HEK293 (cell line): ENCODE results near the gene ABHD11.
"Not testable (repeated sequence)": the region's sequence is repeated elsewhere in the genome, so short reads cannot be mapped to it uniquely, and the experiment has no call there.

Source experiments
- CTCF ChIA-PET: fragments of 350-600 bp; formaldehyde crosslinking; extraction: SDS; loops from one replicate; lab custom pipeline; 2021; ENCODE audit warnings: antibody characterized with exemption; lab: Yijun Ruan, JAX
- POLR2A ChIA-PET: fragments of 300-600 bp; formaldehyde crosslinking; extraction: SDS; loops from one replicate; lab custom pipeline; 2020; ENCODE audit warnings: antibody characterized with exemption, inconsistent platforms; lab: Yijun Ruan, JAX
- H3K27ac ChIP-seq: fragments of 200-500 bp; sonication (Bioruptor generic); 2 replicates; pipeline ENCODE4 v1.5.1; 2014; ENCODE audit warnings: low read depth, low read length, control low read depth, inconsistent platforms; ENCODE audit errors: extremely low read depth
- H3K36me3 ChIP-seq, 2 experiments: fragments of 200-500 bp in 1 of 2; sonication (Bioruptor generic) in 1 of 2; 1 replicate in 1 of 2; 2 replicates in 1 of 2; pipeline ENCODE4 v1.5.1; 2014 to 2017; ENCODE audit warnings: inconsistent platforms in 2 of 2, low read length in 2 of 2; ENCODE audit not compliant: control insufficient read depth in 2 of 2, insufficient read depth in 1 of 2
- H3K4me1 ChIP-seq: fragments of 200-500 bp; sonication (Bioruptor generic); 2 replicates; pipeline ENCODE4 v1.5.1; 2014; ENCODE audit warnings: mild to moderate bottlenecking, low read length, inconsistent platforms; ENCODE audit not compliant: control insufficient read depth, insufficient read depth
- H3K4me3 ChIP-seq: 2 replicates; pipeline ENCODE4 v1.5.1; 2011; ENCODE audit warnings: low read depth, mild to moderate bottlenecking, control low read depth, low read length, moderate library complexity
- H3K9me3 ChIP-seq: fragments of 200-500 bp; sonication (Bioruptor generic); 2 replicates; pipeline ENCODE4 v1.5.1; 2014; ENCODE audit warnings: low read depth, low read length, inconsistent platforms; ENCODE audit not compliant: control insufficient read depth, insufficient read depth
- GLIS2 ChIP-seq: fragments of 450-650 bp; formaldehyde crosslinking; IDR thresholded peaks from 2 replicates; pipeline ENCODE4 v1.5.1; 2016; ENCODE audit warnings: missing biosample characterization, missing genetic modification characterization
- HIC1 ChIP-seq: fragments of 450-650 bp; formaldehyde crosslinking; IDR thresholded peaks from 2 replicates; pipeline ENCODE4 v1.5.1; 2016; ENCODE audit warnings: missing biosample characterization, missing genetic modification characterization
- MEIS1 ChIP-seq: sonication (generic); formaldehyde crosslinking; IDR thresholded peaks from 2 replicates; pipeline ENCODE4 v1.8.1; 2022; ENCODE audit warnings: missing genetic modification reagents, mild to moderate bottlenecking, borderline replicate concordance
- OVOL3 ChIP-seq: fragments of 450-650 bp; formaldehyde crosslinking; IDR thresholded peaks from 2 replicates; pipeline ENCODE4 v1.5.1; 2016; ENCODE audit warnings: missing biosample characterization, missing genetic modification characterization
- TCF7L2 ChIP-seq: IDR thresholded peaks from 2 replicates; pipeline ENCODE4 v1.6.1; 2011; ENCODE audit warnings: low read depth, mild to moderate bottlenecking, inconsistent platforms, low read length, moderate library complexity, borderline replicate concordance
- ZBTB7A ChIP-seq: fragments of 450-650 bp; formaldehyde crosslinking; IDR thresholded peaks from 2 replicates; pipeline ENCODE4 v1.5.1; 2016; ENCODE audit warnings: low read depth, missing biosample characterization, missing genetic modification characterization
- ZFP69B ChIP-seq: fragments of 450-650 bp; formaldehyde crosslinking; IDR thresholded peaks from 2 replicates; pipeline ENCODE4 v1.5.1; 2016; ENCODE audit warnings: missing biosample characterization, missing genetic modification characterization
- ZNF2 ChIP-seq: fragments of 450-650 bp; formaldehyde crosslinking; IDR thresholded peaks from 2 replicates; pipeline ENCODE4 v1.5.1; 2016; ENCODE audit warnings: missing biosample characterization, missing genetic modification characterization
- ZNF202 ChIP-seq: fragments of 450-650 bp; formaldehyde crosslinking; IDR thresholded peaks from 2 replicates; pipeline ENCODE4 v1.5.1; 2016; ENCODE audit warnings: missing biosample characterization, missing genetic modification characterization, borderline replicate concordance
- ZNF248 ChIP-seq: fragments of 450-650 bp; formaldehyde crosslinking; IDR thresholded peaks from 2 replicates; pipeline ENCODE4 v1.5.1; 2017; ENCODE audit warnings: missing biosample characterization, missing genetic modification characterization
- ZNF324 ChIP-seq: fragments of 450-650 bp; formaldehyde crosslinking; IDR thresholded peaks from 2 replicates; pipeline ENCODE4 v1.5.1; 2016; ENCODE audit warnings: missing biosample characterization, missing genetic modification characterization
- ZNF48 ChIP-seq: fragments of 450-650 bp; formaldehyde crosslinking; IDR thresholded peaks from 2 replicates; pipeline ENCODE4 v1.5.1; 2016; ENCODE audit warnings: missing biosample characterization, missing genetic modification characterization
- ZNF529 ChIP-seq: fragments of 450-650 bp; formaldehyde crosslinking; IDR thresholded peaks from 2 replicates; pipeline ENCODE4 v1.5.1; 2017; ENCODE audit warnings: missing genetic modification characterization, missing biosample characterization; ENCODE audit not compliant: insufficient replicate concordance
- ZNF600 ChIP-seq: fragments of 450-650 bp; formaldehyde crosslinking; IDR thresholded peaks from 2 replicates; pipeline ENCODE4 v1.5.1; 2016; ENCODE audit warnings: missing biosample characterization, missing genetic modification characterization
- ZNF777 ChIP-seq: fragments of 450-650 bp; formaldehyde crosslinking; IDR thresholded peaks from 2 replicates; pipeline ENCODE4 v1.5.1; 2017; ENCODE audit warnings: missing biosample characterization, missing genetic modification characterization, borderline replicate concordance
- TF ChIP-seq, protein P1 (sequence below): fragments of 450-650 bp; formaldehyde crosslinking; IDR thresholded peaks from 2 replicates; pipeline ENCODE4 v1.5.1; 2017; ENCODE audit warnings: missing biosample characterization, missing genetic modification characterization
- TF ChIP-seq, protein P2 (sequence below): fragments of 450-650 bp; formaldehyde crosslinking; IDR thresholded peaks from 2 replicates; pipeline ENCODE4 v1.5.1; 2016; ENCODE audit warnings: missing biosample characterization, missing genetic modification characterization

The ABHD11 gene

DNA sequence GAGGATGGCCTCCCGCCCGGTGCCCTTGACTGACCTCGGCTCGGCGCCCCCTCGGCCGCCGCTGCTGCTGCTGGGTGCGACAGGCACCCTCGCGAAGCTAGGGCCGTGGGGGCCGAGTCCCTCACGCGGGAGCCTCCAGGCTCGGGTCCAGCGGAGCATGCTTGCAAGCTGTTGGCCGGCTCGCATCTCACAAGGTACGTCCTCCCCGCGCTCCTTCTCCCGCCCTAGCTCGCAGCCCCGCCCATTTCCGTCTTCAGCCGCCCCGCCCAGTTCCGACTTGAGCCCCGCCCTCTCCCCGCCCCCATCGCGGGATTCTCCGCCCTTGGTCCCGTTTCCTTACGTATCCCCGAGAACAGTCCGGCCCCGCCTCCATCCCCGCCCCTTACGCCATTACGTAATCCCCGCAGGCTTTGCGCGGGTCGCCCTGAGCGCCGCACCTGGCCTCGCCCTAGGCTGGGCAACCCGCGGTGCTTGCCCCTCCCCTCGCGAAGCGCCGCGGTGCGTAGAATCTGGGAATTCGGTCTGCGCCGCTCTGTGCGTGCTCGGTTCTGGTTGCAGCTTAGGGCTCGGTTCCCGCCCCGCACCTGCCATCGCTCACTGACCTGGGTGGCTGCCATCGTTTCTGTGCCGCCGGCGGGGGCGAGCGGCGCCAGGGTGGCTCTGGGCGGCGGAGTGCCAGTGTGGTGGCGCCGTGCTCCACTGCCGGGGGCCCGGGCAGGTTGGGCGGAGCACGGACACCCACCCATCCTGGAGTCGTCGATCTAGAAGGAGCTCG lies at the start of gene ABHD11 (continued):
- TF ChIP-seq, protein P1, sequence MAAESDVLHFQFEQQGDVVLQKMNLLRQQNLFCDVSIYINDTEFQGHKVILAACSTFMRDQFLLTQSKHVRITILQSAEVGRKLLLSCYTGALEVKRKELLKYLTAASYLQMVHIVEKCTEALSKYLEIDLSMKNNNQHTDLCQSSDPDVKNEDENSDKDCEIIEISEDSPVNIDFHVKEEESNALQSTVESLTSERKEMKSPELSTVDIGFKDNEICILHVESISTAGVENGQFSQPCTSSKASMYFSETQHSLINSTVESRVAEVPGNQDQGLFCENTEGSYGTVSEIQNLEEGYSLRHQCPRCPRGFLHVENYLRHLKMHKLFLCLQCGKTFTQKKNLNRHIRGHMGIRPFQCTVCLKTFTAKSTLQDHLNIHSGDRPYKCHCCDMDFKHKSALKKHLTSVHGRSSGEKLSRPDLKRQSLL (tag by site-specific recombination), result peak; percentile 50; the same call in 1 of the 2 replicates
- TF ChIP-seq, all 188 proteins: peak for 57

DNA sequence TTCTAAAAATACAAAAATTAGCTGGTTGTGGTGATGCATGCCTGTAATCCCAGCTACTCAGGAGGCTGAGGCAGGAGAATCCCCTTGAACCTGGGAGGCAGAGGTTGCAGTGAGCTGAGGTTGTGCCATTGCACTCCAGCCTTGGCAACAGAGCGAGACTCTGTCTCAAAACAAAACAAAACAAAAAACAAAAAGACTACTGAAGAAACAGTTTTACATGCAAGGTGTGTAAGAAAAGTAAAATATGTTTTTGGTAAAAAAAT lies 49.1 kb upstream of the ABHD11 start:
- H3K4me3 ChIP-seq, H3K9me3 ChIP-seq, H3K36me3 ChIP-seq, H3K4me1 ChIP-seq, H3K27ac ChIP-seq: not testable (repeated sequence)
- ChIA-PET POLR2A (interaction anchor here (1.0 kb wide), 1 partner anchor 12 kb away, joined by 3 read pairs; no protein-coding TSS in a partner anchor), CTCF (interaction anchor here (0.6 kb wide), 1 partner anchor 788 kb away, joined by 5 read pairs; no protein-coding TSS in a partner anchor)

- H3K27ac ChIP-seq, result no peak overlapping the region
- H3K4me3 ChIP-seq, result no peak overlapping the region
- H3K9me3 ChIP-seq, result no peaks in the 10 kb centered on the region
- no peaks in the 10 kb centered on the region for H3K36me3 ChIP-seq
- no peak for TF ChIP-seq ZNF529
- TF ChIP-seq ZNF324 (tag by site-specific recombination), result no peak
- no peak for TF ChIP-seq ZNF202 (tag by site-specific recombination)
- no peak for TF ChIP-seq ZFP69B
- TF ChIP-seq ZNF248 (tag by site-specific recombination), result no peak
- no peak for TF ChIP-seq HIC1 (tag by site-specific recombination)
- no peak for TF ChIP-seq OVOL3 (tag by site-specific recombination)
- no peak for TF ChIP-seq TCF7L2
- TF ChIP-seq MEIS1, result no peak
- no peak for TF ChIP-seq ZBTB7A (tag by site-specific recombination)
- TF ChIP-seq, protein P2, sequence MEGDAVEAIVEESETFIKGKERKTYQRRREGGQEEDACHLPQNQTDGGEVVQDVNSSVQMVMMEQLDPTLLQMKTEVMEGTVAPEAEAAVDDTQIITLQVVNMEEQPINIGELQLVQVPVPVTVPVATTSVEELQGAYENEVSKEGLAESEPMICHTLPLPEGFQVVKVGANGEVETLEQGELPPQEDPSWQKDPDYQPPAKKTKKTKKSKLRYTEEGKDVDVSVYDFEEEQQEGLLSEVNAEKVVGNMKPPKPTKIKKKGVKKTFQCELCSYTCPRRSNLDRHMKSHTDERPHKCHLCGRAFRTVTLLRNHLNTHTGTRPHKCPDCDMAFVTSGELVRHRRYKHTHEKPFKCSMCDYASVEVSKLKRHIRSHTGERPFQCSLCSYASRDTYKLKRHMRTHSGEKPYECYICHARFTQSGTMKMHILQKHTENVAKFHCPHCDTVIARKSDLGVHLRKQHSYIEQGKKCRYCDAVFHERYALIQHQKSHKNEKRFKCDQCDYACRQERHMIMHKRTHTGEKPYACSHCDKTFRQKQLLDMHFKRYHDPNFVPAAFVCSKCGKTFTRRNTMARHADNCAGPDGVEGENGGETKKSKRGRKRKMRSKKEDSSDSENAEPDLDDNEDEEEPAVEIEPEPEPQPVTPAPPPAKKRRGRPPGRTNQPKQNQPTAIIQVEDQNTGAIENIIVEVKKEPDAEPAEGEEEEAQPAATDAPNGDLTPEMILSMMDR, result no peak
- no peaks in the 10 kb centered on the region for H3K4me1 ChIP-seq
- POLR2A ChIA-PET, result interaction anchor here (0.5 to 0.6 kb wide), 2 partner anchors 120 to 155 kb away, joined by 3 to 4 read pairs; no protein-coding TSS in a partner anchor
- CTCF ChIA-PET, result no interaction called here
Measured at GRCh38 chr7:73786588-73786987, 48.0 kb upstream of the ABHD11 start.

- no peaks in the 10 kb centered on the region for H3K36me3 ChIP-seq
- no peaks in the 10 kb centered on the region for H3K9me3 ChIP-seq
- ChIA-PET POLR2A (no interaction called here), CTCF (no interaction called here)
- H3K4me1 ChIP-seq, result no peaks in the 10 kb centered on the region
- TF ChIP-seq TCF7L2 (no peak), ZNF2 (no peak), GLIS2 (no peak), ZNF48 (tag by site-specific recombination) (no peak), ZNF600 (tag by site-specific recombination) (no peak), ZNF777 (tag by site-specific recombination) (no peak)
- no peak overlapping the region for H3K4me3 ChIP-seq
- no peak overlapping the region for H3K27ac ChIP-seq
Measured at GRCh38 chr7:73779517-73779916, 40.9 kb upstream of the ABHD11 start.
